ENCODE measurements around the gene EFNA5.

DNA sequence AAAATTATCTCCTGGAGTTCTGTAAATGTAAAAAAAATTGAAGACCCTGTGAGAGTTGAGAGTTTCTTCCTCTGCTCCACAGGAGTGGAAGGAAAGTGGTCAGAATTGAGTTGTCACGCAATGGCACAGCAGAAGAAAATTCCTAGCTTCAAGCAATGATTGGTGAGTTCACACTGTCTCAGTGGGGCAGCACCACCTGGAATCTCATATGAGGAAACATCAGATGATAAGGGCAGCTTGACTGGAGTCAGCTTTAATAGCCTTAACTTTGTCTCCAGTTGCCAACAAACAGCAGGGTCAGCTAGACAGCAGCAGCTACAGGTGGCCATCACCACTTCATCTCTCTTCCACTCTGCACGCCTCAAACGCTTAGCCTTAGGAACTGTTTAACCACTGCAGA, 211.1 kb downstream of the EFNA5 start:
- TF ChIP-seq ZNF8 (CRISPR knock-in tag; IDR thresholded peaks at IDR 0.05) = no peak
- no peak for TF ChIP-seq ZNF70 (CRISPR knock-in tag; IDR thresholded peaks at IDR 0.05)
- TF ChIP-seq ZFP3 (CRISPR knock-in tag; IDR thresholded peaks at IDR 0.05) = no peak
- TF ChIP-seq ZFP30 (CRISPR knock-in tag; IDR thresholded peaks at IDR 0.05) = no peak
- TF ChIP-seq ISL1 (CRISPR knock-in tag; IDR thresholded peaks at IDR 0.05) = no peak
- TF ChIP-seq ARNTL (CRISPR knock-in tag; IDR thresholded peaks at IDR 0.05; ENCODE audit: borderline replicate concordance, low read depth) = no peak
- TF ChIP-seq, protein P1, sequence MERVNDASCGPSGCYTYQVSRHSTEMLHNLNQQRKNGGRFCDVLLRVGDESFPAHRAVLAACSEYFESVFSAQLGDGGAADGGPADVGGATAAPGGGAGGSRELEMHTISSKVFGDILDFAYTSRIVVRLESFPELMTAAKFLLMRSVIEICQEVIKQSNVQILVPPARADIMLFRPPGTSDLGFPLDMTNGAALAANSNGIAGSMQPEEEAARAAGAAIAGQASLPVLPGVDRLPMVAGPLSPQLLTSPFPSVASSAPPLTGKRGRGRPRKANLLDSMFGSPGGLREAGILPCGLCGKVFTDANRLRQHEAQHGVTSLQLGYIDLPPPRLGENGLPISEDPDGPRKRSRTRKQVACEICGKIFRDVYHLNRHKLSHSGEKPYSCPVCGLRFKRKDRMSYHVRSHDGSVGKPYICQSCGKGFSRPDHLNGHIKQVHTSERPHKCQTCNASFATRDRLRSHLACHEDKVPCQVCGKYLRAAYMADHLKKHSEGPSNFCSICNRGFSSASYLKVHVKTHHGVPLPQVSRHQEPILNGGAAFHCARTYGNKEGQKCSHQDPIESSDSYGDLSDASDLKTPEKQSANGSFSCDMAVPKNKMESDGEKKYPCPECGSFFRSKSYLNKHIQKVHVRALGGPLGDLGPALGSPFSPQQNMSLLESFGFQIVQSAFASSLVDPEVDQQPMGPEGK (CRISPR knock-in tag; IDR thresholded peaks at IDR 0.05; ENCODE audit: borderline replicate concordance) = no peak
- TF ChIP-seq RARB (CRISPR knock-in tag; IDR thresholded peaks at IDR 0.05) = no peak
